Peyer's patch (tissue), 4 donors: ENCODE results near the gene MED1. TPM values are rescaled to one million over a fixed set of nuclear protein-coding genes. Genes with fewer than 3 reads are reported as not detected.
"Not testable (repeated sequence)": the region's sequence is repeated elsewhere in the genome, so short reads cannot be mapped to it uniquely, and the experiment has no call there.

Experiments used
- DNase-seq, 3 donors: peaks; one replicate each; pipeline ENCODE4 v3.0.0-alpha.2; 2017 to 2019
- H3K27ac ChIP-seq, 4 donors: fragments of 200-600 bp; sonication (generic); one replicate each; pipeline ENCODE4 v1.5.1; 2016 to 2019
- H3K27me3 ChIP-seq, 2 donors: fragments of 200-600 bp; sonication (generic); one replicate each; pipeline ENCODE4 v1.5.1; 2019
- H3K36me3 ChIP-seq, 3 donors: fragments of 200-600 bp; sonication (generic); one replicate each; pipeline ENCODE4 v1.5.1; 2016 to 2019
- H3K4me1 ChIP-seq, 4 donors: fragments of 200-600 bp; sonication (generic); one replicate each; pipeline ENCODE4 v1.5.1; 2016 to 2019
- H3K4me3 ChIP-seq, 4 donors: fragments of 200-600 bp; sonication (generic); 1 replicate in 3 of 4; 2 replicates in 1 of 4; pipeline ENCODE4 v1.5.1; 2016 to 2019; ENCODE audit warnings: mild to moderate bottlenecking in 1 of 4
- H3K9me3 ChIP-seq, 4 donors: fragments of 200-600 bp; sonication (generic); one replicate each; pipeline ENCODE4 v1.5.1; 2016 to 2019; ENCODE audit warnings: mild to moderate bottlenecking in 1 of 4
- POLR2A ChIP-seq, 2 donors: fragments of 450-650 bp; IDR thresholded peaks; one replicate each; pipeline ENCODE4 v1.5.1; 2017; ENCODE audit warnings: antibody characterized with exemption in 2 of 2, mild to moderate bottlenecking in 2 of 2, moderate library complexity in 2 of 2
- total RNA-seq, 4 donors: library from RNA; depleted of rRNA; stranded (reverse); fragments of >200 nt; gene quantifications; one replicate each; pipeline ENCODE4 v1.1.0, GENCODE V29; 2016
- TF ChIP-seq, protein P1 (sequence below), 6 experiments: fragments of 450-650 bp in 4 of 6; fragments of 200-600 bp in 2 of 6; sonication (generic) in 1 of 6; IDR thresholded peaks; one replicate each; pipeline ENCODE4 v1.5.1; 2017 to 2019; ENCODE audit warnings: antibody characterized with exemption in 6 of 6, mild to moderate bottlenecking in 3 of 6, moderate library complexity in 1 of 6

The MED1 gene, protein sequence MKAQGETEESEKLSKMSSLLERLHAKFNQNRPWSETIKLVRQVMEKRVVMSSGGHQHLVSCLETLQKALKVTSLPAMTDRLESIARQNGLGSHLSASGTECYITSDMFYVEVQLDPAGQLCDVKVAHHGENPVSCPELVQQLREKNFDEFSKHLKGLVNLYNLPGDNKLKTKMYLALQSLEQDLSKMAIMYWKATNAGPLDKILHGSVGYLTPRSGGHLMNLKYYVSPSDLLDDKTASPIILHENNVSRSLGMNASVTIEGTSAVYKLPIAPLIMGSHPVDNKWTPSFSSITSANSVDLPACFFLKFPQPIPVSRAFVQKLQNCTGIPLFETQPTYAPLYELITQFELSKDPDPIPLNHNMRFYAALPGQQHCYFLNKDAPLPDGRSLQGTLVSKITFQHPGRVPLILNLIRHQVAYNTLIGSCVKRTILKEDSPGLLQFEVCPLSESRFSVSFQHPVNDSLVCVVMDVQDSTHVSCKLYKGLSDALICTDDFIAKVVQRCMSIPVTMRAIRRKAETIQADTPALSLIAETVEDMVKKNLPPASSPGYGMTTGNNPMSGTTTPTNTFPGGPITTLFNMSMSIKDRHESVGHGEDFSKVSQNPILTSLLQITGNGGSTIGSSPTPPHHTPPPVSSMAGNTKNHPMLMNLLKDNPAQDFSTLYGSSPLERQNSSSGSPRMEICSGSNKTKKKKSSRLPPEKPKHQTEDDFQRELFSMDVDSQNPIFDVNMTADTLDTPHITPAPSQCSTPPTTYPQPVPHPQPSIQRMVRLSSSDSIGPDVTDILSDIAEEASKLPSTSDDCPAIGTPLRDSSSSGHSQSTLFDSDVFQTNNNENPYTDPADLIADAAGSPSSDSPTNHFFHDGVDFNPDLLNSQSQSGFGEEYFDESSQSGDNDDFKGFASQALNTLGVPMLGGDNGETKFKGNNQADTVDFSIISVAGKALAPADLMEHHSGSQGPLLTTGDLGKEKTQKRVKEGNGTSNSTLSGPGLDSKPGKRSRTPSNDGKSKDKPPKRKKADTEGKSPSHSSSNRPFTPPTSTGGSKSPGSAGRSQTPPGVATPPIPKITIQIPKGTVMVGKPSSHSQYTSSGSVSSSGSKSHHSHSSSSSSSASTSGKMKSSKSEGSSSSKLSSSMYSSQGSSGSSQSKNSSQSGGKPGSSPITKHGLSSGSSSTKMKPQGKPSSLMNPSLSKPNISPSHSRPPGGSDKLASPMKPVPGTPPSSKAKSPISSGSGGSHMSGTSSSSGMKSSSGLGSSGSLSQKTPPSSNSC (N-terminal part only)
- total RNA-seq, result 10 to 100 TPM; 22.5 to 41.0 (median 36.8) TPM

DNA sequence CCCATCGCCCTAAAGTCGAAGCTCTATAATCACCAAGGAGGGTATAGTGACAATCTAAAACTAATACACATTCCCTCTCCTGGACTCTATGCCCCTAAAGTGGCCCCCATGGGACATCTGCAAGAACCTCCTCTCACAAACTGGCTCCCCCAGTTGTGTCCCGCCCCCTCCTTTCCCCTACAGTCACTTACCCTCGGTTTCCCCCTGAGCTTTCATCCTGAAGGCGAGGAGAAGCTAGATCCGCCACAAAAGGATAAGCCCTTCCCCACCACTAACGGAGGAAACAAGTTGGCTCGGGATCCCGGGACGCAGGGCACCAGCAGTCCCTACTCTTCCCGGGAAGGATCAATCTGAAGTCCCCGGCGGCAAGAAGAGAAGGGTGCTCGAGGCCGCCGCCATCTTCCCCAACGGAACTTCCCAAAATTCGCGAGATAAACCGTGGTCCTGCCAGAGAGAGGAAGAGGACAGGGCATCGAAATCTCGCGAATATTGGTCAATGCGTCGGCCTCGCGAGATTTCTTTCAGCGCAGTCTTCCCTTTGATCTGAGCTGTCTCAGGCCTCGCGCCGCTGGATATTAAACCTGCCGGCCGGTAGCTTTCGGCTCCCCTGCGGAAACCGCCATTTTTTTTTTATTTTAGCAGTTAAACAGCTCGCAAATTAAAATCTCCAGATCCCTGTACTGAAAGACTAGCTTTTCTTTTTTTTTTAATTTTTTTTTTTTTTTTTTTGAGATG lies at the start of gene MED1:
TSS of gene MED1 (minus strand) at position 417 of the 735 bp plus-strand sequence. CDS start at position 216, 201 bp downstream.
- Histone ChIP-seq H3K27me3 (no peaks in the 10 kb centered on the region), H3K4me3 (peak within 1 kb of the TSS; percentile 55 to 89 (median 66)), H3K27ac (peak within 1 kb of the TSS; percentile 72 to 82 (median 79)), H3K4me1 (peaks cover 0 to 10% (median 0%) of the 10 kb centered on the region in 4 donors), H3K36me3 (peaks cover 0 to 21% (median 0%) of the 10 kb centered on the region in 3 donors), H3K9me3 (no peaks in the 10 kb centered on the region)
- peak; percentile 9 to 43 for TF ChIP-seq POLR2A (IDR thresholded peaks at IDR 0.05)
- TF ChIP-seq, protein P1, sequence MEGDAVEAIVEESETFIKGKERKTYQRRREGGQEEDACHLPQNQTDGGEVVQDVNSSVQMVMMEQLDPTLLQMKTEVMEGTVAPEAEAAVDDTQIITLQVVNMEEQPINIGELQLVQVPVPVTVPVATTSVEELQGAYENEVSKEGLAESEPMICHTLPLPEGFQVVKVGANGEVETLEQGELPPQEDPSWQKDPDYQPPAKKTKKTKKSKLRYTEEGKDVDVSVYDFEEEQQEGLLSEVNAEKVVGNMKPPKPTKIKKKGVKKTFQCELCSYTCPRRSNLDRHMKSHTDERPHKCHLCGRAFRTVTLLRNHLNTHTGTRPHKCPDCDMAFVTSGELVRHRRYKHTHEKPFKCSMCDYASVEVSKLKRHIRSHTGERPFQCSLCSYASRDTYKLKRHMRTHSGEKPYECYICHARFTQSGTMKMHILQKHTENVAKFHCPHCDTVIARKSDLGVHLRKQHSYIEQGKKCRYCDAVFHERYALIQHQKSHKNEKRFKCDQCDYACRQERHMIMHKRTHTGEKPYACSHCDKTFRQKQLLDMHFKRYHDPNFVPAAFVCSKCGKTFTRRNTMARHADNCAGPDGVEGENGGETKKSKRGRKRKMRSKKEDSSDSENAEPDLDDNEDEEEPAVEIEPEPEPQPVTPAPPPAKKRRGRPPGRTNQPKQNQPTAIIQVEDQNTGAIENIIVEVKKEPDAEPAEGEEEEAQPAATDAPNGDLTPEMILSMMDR (IDR thresholded peaks at IDR 0.05), result no peak
- DNase-seq, result peak; percentile 91 to 97 (median 92)

DNA sequence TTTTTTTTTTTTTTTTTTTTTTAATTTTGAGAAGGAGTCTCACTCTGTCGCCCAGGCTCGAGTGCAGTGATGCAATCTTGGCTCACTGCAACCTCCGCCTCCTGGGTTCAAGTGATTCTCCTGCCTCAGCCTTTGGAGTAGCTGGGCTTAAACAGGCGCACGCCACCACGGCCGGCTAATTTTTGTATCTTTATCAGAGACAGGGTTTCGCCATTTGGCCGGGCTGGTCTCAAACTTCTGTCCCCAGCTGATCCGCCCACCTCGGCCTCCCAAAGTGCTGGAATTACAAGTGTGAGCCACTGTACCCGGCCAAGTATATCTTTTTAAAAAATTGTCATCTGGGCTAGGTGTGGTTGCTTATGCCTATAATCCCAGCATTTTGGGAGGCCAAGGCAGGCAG lies 45.9 kb upstream of the MED1 start:
- not testable (repeated sequence) for DNase-seq, H3K27me3 ChIP-seq, H3K27ac ChIP-seq, H3K4me3 ChIP-seq, H3K9me3 ChIP-seq, H3K4me1 ChIP-seq
- peaks cover 0 to 94% (median 0%) of the 10 kb centered on the region in 3 donors for H3K36me3 ChIP-seq

DNA sequence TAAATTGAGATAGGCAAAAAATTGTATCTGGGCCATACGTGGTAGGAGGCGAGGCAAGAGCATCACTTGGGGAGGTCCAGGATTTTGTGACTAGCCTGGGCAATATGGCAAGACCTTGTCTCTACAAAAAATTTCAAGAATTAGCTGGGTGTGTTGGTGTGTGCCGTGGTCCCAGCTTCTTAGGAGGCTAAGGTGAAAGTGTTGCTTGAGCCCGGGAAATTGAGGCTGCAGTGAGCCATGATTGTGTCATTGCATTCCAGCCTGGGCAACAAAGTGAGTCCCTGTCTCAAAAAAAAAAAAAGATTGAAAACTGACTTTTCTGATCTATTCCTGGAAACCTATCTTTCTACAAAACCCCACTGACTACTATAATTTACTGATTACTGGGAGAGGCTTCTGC lies 36.9 kb upstream of the MED1 start:
- no peaks in the 10 kb centered on the region for H3K27me3 ChIP-seq
- no peak for TF ChIP-seq POLR2A (IDR thresholded peaks at IDR 0.05)
- TF ChIP-seq, protein P1 (IDR thresholded peaks at IDR 0.05), result no peak

DNA sequence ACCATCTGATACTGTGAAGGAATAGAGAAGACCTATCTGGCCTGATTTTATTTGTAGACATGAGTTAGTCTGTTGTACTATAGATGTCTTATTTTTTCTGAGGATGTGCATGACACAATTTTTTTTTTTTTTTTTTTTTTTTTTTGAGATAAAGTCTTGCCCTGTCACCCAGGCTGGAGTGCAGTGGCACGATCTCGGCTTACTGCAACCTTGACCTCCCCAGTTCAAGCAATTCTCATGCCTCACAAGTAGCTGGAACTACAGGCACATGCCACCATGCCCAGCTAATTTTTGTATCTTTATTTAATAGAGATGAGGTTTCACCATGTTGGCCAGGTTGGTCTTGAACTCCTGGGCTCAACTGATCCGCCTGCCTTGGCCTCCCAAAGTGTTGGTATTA lies 36.4 kb upstream of the MED1 start:
- H3K4me1 ChIP-seq, H3K4me3 ChIP-seq, H3K9me3 ChIP-seq, DNase-seq, H3K27me3 ChIP-seq, H3K27ac ChIP-seq: not testable (repeated sequence)
- peaks cover 0 to 34% (median 0%) of the 10 kb centered on the region in 3 donors for H3K36me3 ChIP-seq

More for the DNA sequence above, 36.9 kb upstream of the MED1 start:
- H3K36me3 ChIP-seq, result peaks cover 0 to 39% (median 0%) of the 10 kb centered on the region in 3 donors
- no peaks in the 10 kb centered on the region for H3K9me3 ChIP-seq
- H3K4me1 ChIP-seq, result no peaks in the 10 kb centered on the region
- H3K27ac ChIP-seq, result no peak overlapping the region
- DNase-seq, result no peak
- H3K4me3 ChIP-seq, result no peak overlapping the region

DNA sequence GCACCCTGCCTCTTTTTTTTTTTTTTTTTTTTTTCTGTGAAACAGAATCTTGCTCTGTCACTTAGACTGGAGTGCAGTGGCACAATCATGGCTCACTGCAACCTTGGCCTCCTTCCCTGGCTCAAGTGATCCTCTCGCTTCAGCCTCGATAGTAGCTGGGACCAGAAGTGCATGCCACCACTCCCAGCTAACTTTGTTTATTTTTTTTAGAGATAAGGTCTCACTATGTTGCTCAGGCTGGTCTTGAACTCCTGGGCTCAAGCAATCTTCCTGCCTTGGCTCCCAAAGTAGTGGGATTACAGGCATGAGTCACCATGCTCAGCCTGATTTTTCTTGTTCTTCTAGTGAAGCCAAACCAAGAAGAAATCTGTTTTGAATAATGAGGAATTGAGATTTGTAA lies 35.2 kb upstream of the MED1 start:
- no peaks in the 10 kb centered on the region for H3K27me3 ChIP-seq
- no peak for TF ChIP-seq POLR2A (IDR thresholded peaks at IDR 0.05)
- H3K4me1 ChIP-seq, result no peaks in the 10 kb centered on the region
- no peak for DNase-seq
- H3K27ac ChIP-seq, result no peak overlapping the region
- peaks cover 0 to 23% (median 0%) of the 10 kb centered on the region in 3 donors for H3K36me3 ChIP-seq
- no peaks in the 10 kb centered on the region for H3K9me3 ChIP-seq
- no peak overlapping the region for H3K4me3 ChIP-seq

DNA sequence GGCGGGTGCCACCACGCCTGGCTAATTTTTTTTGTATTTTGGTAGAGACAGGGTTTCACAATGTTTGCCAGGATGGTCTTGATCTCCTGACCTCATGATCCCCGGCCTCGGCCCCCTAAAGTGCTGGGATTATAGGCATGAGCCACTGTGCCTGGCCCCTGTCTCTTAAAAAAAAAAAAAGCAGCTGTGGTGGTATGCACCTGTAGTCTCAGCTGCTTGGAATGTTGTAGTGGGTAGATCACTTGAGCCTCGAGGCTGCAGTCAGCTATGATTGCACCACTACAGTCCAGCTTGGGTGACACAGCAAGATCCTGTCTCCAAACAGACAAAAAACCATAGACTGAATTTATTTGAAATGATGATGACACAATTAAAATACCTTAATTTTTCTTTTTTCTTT lies 34.5 kb upstream of the MED1 start:
- Histone ChIP-seq H3K9me3 (no peaks in the 10 kb centered on the region), H3K36me3 (peaks cover 0 to 20% (median 0%) of the 10 kb centered on the region in 3 donors)
- no peak for DNase-seq

More for the DNA sequence above, 34.5 kb upstream of the MED1 start:
- Histone ChIP-seq H3K27ac (no peak overlapping the region), H3K27me3 (no peaks in the 10 kb centered on the region), H3K4me1 (no peaks in the 10 kb centered on the region), H3K4me3 (no peak overlapping the region)
- TF ChIP-seq, protein P1 (IDR thresholded peaks at IDR 0.05), result no peak
- TF ChIP-seq POLR2A (IDR thresholded peaks at IDR 0.05), result no peak
